Urinary bladder (tissue), 4 donors: ENCODE results near the gene ST13. TPM values are rescaled to one million over a fixed set of nuclear protein-coding genes. Genes with fewer than 3 reads are reported as not detected.

ENCODE experiments used
- DNase-seq: peaks from one replicate; pipeline ENCODE4 v3.0.0-alpha.2; 2015; ENCODE audit errors: extremely low spot score
- H3K27ac ChIP-seq: one replicate; pipeline ENCODE4 v1.5.1; 2013; ENCODE audit warnings: low read depth, mild to moderate bottlenecking, moderate library complexity
- H3K36me3 ChIP-seq: one replicate; pipeline ENCODE4 v1.6.1; 2013; ENCODE audit warnings: mild to moderate bottlenecking, moderate library complexity; ENCODE audit not compliant: insufficient read depth
- H3K4me1 ChIP-seq: one replicate; pipeline ENCODE4 v1.6.1; 2013; ENCODE audit warnings: mild to moderate bottlenecking, moderate library complexity; ENCODE audit not compliant: insufficient read depth
- H3K4me3 ChIP-seq: one replicate; pipeline ENCODE4 v1.5.1; 2013; ENCODE audit warnings: low read depth, low read length
- WGBS: extraction: QIAGEN DNeasy Blood & Tissue Kit; methylation state at CpG from one replicate; pipeline ENCODE4 v1.1.7; 2013; 5-methylcytosine and 5-hydroxymethylcytosine counted together
- polyA plus RNA-seq: library from polyadenylated mRNA; stranded (reverse); fragments of 200-250 nt; gene quantifications from one replicate; pipeline ENCODE4 v1.2.3, GENCODE V29; 2013
- total RNA-seq: library from RNA; depleted of rRNA; stranded (reverse); fragments of >200 nt; gene quantifications from one replicate; pipeline ENCODE4 v1.2.3, GENCODE V29; 2014
- donor health status: healthy with polysubstance abuse.
- donor health status: healthy.

ST13 gene
- total and polyA plus RNA-seq, 2 donors: 159 to 233 TPM

DNA sequence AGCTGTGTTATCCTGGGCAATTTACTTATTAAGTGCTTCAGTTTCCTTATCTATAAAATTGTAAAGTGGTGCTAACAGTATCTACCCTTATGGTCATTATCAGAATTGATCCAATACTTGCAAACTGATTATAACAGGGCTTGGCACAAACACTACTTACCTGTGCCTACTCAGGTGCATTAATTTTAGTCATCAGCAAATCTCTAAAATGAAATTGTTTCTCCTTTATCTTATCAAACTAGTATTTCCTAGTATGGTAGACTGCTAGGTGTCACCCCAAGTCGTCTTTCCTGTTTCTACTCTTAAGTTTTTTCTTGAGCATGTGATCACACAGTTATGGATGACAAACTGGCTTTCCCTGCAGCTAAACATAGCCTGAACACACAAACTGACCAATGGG lies 33.0 kb downstream of the ST13 start:
- 66% methylated on average over 1 of the region's 1 CpG for WGBS
- H3K36me3 ChIP-seq: peaks cover 4% of the 10 kb centered on the region

DNA sequence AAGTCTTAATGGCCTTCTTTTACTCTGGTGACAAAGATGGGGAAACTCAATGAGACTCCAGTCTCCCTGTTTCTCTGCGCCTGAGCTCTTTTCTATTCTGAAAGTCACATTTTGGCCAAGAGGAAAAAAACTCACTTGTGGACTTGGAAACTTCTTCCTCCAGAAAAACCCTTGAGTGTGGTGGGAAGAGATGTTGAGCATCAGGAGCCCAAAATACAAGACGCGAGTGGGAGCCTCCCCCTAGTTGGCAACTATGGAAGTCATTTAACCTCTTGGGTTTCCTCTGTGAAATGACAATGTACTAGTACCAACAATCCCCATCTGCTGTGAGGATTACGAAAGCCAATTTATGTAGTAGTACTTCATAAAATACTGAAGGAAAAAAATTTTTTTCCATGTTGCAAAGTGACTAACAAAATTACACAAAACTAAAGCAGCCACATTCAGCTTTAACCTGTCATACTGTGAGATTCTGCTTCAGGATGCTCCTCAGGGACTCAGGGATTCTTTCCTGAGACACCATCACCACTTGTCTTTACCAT lies 36.8 kb downstream of the ST13 start:
- DNase-seq: no peak

More for the DNA sequence above, 33.0 kb downstream of the ST13 start:
- Histone ChIP-seq H3K27ac (no peak overlapping the region), H3K4me3 (no peak overlapping the region), H3K4me1 (no peaks in the 10 kb centered on the region)
- no peak for DNase-seq

GRCh38 chr22:40818747-40819598 lies 37.5 kb downstream of the ST13 start, which contains the start of gene SLC25A17:
TSS of gene SLC25A17 (minus strand) at chr22:40819346. CDS start at chr22:40819248, 98 bp downstream.
- Histone ChIP-seq H3K4me1 (no peaks in the 10 kb centered on the region), H3K27ac (peak within 1 kb of the TSS; percentile 42), H3K36me3 (peaks cover 3% of the 10 kb centered on the region), H3K4me3 (peak within 1 kb of the TSS; percentile 92)
- under 1% methylated on average over 60 of the region's 61 CpGs for WGBS
- DNase-seq: peak; percentile 57

More for the DNA sequence above, 36.8 kb downstream of the ST13 start:
- Histone ChIP-seq H3K27ac (peak overlapping the region; percentile 33), H3K4me1 (no peaks in the 10 kb centered on the region), H3K4me3 (peak overlapping the region; percentile 92), H3K36me3 (peaks cover 4% of the 10 kb centered on the region)
- 5% methylated on average over 4 of the region's 4 CpGs for WGBS

DNA sequence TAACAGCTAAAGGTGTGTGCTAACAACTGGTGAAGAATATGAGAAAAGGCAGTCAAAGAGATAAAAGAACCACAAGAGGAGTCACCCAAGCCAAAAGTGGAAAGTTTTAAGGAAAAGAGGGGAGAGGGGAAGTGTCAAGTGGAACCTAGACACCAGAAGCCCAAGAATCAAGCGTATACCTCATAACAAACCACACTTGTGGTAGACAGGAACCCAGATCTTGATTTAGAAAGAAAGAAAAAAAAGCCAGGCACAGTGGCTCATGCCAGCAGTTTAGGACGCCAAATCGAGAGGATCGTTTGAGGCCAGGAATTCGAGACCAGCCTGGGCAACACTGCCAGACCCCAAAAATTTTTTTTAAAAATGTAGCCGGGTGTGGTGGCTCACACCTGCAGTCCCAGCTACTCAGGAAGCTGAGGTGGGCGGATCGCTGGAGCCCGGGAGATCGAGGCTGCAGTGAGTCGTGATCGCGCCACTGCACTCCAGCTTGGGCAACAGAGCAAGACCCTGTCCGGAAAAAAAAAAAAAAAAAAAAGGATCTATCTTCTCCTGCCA lies 38.2 kb downstream of the ST13 start:
- Histone ChIP-seq H3K36me3 (no peaks in the 10 kb centered on the region), H3K4me1 (no peaks in the 10 kb centered on the region), H3K4me3 (peak overlapping the region; percentile 92), H3K27ac (no peak overlapping the region)
- WGBS: 32% methylated on average over 14 of the region's 14 CpGs
- no peak for DNase-seq

GRCh38 chr22:40817737-40818136 lies 38.7 kb downstream of the ST13 start:
- DNase-seq: no peak
- Histone ChIP-seq H3K27ac (no peak overlapping the region), H3K4me1 (no peaks in the 10 kb centered on the region), H3K36me3 (no peaks in the 10 kb centered on the region), H3K4me3 (no peak overlapping the region)
- 92% methylated on average over 4 of the region's 4 CpGs for WGBS

- H3K4me3 ChIP-seq: no peak overlapping the region
- DNase-seq: no peak
- H3K36me3 ChIP-seq: no peaks in the 10 kb centered on the region
- no peaks in the 10 kb centered on the region for H3K4me1 ChIP-seq
- no peak overlapping the region for H3K27ac ChIP-seq
Observed at GRCh38 chr22:40813912-40814315, 42.5 kb downstream of the ST13 start.

DNA sequence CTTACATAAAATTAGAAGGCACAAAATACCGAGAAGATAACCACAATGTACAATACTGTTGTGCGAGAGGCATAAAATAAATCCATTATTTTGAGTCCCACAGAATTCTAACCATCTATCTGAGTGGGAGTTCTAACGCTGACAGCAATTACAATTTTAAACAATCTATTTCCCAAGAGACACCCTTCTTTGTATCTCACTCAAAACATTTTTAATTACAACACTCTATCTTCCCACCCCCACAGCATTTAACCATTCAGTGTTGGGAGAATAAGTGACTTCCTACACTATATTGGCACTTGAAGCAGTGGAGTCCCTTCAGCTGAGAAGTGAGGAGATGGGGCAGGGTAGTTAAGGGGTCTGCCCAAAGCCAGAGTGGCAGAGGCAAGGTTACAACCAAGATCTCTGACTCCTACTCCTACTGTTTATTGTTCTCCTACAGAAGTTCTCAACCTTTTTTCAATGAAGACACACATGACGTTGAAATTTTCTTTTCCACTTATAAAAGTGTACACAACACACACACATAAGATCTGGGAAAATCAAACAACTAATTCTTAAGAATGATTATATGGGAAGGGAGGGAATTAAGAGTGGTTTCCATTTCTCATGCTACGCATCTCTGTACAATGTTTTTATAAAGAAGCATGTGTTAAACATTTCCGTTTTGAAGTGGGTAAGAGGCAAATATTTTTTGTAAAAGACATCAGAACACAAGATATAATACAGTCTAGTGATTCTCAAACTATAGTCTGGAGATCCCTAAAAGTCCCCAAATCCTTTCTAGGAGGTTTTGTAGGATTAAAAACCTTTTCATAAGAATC lies 48.2 kb downstream of the ST13 start:
- DNase-seq: no peak
- 61% methylated on average over 6 of the region's 6 CpGs for WGBS

DNA sequence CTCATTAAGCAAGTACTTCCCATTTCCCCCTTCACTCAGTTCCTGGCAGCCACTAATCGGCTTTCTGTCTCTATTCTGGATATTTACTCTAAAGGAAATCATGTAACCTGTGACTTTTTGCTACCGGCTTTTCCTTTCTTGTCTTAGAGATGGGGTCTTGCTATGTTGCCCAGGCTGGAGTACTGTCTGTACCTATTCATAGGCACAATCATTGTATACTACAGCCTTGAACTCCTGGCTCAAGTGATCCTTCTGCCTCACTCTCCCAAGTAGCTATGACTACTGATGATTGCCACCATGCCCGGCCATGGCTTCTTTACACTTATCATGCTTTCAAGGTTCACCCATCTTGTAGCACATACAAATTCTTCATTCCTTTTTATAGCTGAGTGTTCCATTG lies 49.7 kb downstream of the ST13 start:
- Histone ChIP-seq H3K4me1 (no peaks in the 10 kb centered on the region), H3K27ac (no peak overlapping the region), H3K36me3 (no peaks in the 10 kb centered on the region), H3K4me3 (no peak overlapping the region)
- DNase-seq: no peak
- WGBS: 90% methylated on average over 3 of the region's 3 CpGs

More for the DNA sequence above, 48.2 kb downstream of the ST13 start:
- Histone ChIP-seq H3K36me3 (no peaks in the 10 kb centered on the region), H3K27ac (no peak overlapping the region), H3K4me1 (no peaks in the 10 kb centered on the region), H3K4me3 (no peak overlapping the region)

DNA sequence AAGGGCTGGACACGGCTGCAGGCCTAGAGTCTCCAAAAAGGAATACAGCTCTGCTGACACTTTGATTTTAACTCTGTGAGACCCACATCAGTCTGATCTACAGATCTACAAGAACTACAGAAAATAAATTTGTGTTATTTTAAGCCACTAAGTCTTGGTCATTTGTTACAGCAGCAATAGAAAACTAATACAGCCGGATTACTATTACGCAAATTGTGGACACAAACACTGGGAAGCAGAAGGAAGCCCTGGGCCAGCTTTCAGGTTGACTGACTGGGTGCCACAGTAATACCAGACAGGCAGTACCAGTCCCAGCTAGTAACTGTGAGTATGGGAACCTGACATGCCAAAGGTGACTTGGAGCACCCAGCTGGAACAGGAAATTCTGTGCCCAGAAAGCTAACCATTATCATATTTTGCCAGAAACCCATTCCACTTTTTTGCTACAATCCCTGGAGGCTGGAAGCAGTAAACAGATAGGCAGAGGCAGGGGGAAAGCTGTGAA lies 50.7 kb downstream of the ST13 start:
- no peaks in the 10 kb centered on the region for H3K36me3 ChIP-seq
- H3K27ac ChIP-seq: no peak overlapping the region
- no peak overlapping the region for H3K4me3 ChIP-seq
- no peak for DNase-seq
- WGBS: 95% methylated on average over 3 of the region's 3 CpGs
- H3K4me1 ChIP-seq: no peaks in the 10 kb centered on the region

- Histone ChIP-seq H3K4me1 (no peaks in the 10 kb centered on the region), H3K36me3 (no peaks in the 10 kb centered on the region), H3K27ac (no peak overlapping the region), H3K4me3 (no peak overlapping the region)
- WGBS: 81% methylated on average over 4 of the region's 4 CpGs
- DNase-seq: no peak
Observed at GRCh38 chr22:40805239-40805638, 51.2 kb downstream of the ST13 start.

DNA sequence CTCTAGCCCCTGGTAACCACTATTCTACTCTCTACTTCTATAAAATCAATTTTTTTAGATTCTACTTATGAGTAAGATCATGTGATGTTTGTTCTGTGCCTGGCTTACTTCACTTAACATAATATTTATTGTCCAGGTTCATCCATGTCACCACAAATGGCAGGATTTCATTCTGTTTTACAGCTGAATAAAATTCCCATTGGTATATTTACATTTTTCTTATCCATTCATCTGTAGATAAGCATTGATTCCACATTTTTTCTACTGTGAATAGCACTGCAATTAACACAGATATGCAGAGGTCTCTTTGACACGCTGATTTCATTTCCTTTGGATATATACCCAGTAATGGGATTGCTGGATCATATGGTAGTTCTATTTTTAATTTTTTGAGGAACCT lies 53.1 kb downstream of the ST13 start:
- DNase-seq: no peak
- 70% methylated on average over 1 of the region's 1 CpG for WGBS
- Histone ChIP-seq H3K4me1 (no peaks in the 10 kb centered on the region), H3K27ac (no peak overlapping the region), H3K4me3 (no peak overlapping the region), H3K36me3 (no peaks in the 10 kb centered on the region)

GRCh38 chr22:40799008-40799407 lies 57.4 kb downstream of the ST13 start:
- no peaks in the 10 kb centered on the region for H3K36me3 ChIP-seq
- H3K4me1 ChIP-seq: no peaks in the 10 kb centered on the region
- DNase-seq: no peak
- 96% methylated on average over 3 of the region's 3 CpGs for WGBS
- H3K4me3 ChIP-seq: no peak overlapping the region
- H3K27ac ChIP-seq: no peak overlapping the region

GRCh38 chr22:40797427-40797826 lies 59.0 kb downstream of the ST13 start:
- Histone ChIP-seq H3K36me3 (no peaks in the 10 kb centered on the region), H3K4me3 (no peak overlapping the region), H3K27ac (no peak overlapping the region), H3K4me1 (no peaks in the 10 kb centered on the region)
- WGBS: 93% methylated on average over 1 of the region's 1 CpG
- DNase-seq: no peak
